Measurements from ENCODE around the gene GATA3.
"Not testable (repeated sequence)": the region's sequence is repeated elsewhere in the genome, so short reads cannot be mapped to it uniquely, and the experiment has no call there.

GATA3 gene

GRCh38 chr10:8017277-8017676 lies 37.2 kb upstream of the GATA3 start:
- TF ChIP-seq, protein P1, sequence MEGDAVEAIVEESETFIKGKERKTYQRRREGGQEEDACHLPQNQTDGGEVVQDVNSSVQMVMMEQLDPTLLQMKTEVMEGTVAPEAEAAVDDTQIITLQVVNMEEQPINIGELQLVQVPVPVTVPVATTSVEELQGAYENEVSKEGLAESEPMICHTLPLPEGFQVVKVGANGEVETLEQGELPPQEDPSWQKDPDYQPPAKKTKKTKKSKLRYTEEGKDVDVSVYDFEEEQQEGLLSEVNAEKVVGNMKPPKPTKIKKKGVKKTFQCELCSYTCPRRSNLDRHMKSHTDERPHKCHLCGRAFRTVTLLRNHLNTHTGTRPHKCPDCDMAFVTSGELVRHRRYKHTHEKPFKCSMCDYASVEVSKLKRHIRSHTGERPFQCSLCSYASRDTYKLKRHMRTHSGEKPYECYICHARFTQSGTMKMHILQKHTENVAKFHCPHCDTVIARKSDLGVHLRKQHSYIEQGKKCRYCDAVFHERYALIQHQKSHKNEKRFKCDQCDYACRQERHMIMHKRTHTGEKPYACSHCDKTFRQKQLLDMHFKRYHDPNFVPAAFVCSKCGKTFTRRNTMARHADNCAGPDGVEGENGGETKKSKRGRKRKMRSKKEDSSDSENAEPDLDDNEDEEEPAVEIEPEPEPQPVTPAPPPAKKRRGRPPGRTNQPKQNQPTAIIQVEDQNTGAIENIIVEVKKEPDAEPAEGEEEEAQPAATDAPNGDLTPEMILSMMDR (conservative IDR thresholded peaks at IDR 0.05; ENCODE audit: low read depth, low read length) = no peak

GRCh38 chr10:8023321-8023720 lies 31.2 kb upstream of the GATA3 start:
- no peak overlapping the region for H3K4me3 ChIP-seq (ENCODE audit: low read depth, low read length)
- no peak for DNase-seq (ENCODE audit: low read depth)
- TF ChIP-seq, protein P1 (conservative IDR thresholded peaks at IDR 0.05; ENCODE audit: low read depth, low read length) = no peak

More at GRCh38 chr10:8017277-8017676, 37.2 kb upstream of the GATA3 start:
- no peak overlapping the region for H3K4me3 ChIP-seq (ENCODE audit: low read depth, low read length)
- DNase-seq (ENCODE audit: low read depth) = peak; percentile 52

GRCh38 chr10:8023851-8024250 lies 30.6 kb upstream of the GATA3 start:
- TF ChIP-seq, protein P1 (conservative IDR thresholded peaks at IDR 0.05; ENCODE audit: low read depth, low read length) = no peak
- no peak overlapping the region for H3K4me3 ChIP-seq (ENCODE audit: low read depth, low read length)
- no peak for DNase-seq (ENCODE audit: low read depth)

GRCh38 chr10:8026349-8027259 lies 27.9 kb upstream of the GATA3 start:
- no peak for DNase-seq (ENCODE audit: low read depth)
- TF ChIP-seq, protein P1 (conservative IDR thresholded peaks at IDR 0.05; ENCODE audit: low read depth, low read length) = no peak
- no peak overlapping the region for H3K4me3 ChIP-seq (ENCODE audit: low read depth, low read length)

GRCh38 chr10:8031211-8031610 lies 23.3 kb upstream of the GATA3 start:
- not testable (repeated sequence) for H3K4me3 ChIP-seq (ENCODE audit: low read depth, low read length)

DNA sequence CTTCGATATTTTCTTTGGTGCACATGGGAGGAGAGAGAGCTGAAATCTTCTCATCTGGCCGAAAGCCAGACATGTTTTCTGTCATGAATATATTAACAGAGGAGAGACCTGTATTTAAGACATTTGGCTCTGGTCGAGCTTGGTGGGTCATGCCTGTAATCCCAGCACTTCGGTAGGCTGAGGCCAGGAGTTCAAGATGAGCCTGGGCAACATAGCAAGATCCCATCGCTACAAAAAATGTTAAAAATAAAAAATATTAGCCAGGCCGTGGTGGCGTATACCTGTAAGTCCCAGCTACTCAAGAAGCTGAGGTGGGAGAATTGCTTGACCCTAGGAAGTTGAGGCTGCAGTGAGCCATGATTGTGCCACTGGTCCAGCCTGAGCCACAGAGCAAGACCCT lies 21.9 kb upstream of the GATA3 start:
- DNase-seq (ENCODE audit: low read depth) = no peak
- TF ChIP-seq, protein P1 (conservative IDR thresholded peaks at IDR 0.05; ENCODE audit: low read depth, low read length) = no peak
- H3K4me3 ChIP-seq (ENCODE audit: low read depth, low read length) = no peak overlapping the region

More at GRCh38 chr10:8031211-8031610, 23.3 kb upstream of the GATA3 start:
- DNase-seq (ENCODE audit: low read depth) = not testable (repeated sequence)

DNA sequence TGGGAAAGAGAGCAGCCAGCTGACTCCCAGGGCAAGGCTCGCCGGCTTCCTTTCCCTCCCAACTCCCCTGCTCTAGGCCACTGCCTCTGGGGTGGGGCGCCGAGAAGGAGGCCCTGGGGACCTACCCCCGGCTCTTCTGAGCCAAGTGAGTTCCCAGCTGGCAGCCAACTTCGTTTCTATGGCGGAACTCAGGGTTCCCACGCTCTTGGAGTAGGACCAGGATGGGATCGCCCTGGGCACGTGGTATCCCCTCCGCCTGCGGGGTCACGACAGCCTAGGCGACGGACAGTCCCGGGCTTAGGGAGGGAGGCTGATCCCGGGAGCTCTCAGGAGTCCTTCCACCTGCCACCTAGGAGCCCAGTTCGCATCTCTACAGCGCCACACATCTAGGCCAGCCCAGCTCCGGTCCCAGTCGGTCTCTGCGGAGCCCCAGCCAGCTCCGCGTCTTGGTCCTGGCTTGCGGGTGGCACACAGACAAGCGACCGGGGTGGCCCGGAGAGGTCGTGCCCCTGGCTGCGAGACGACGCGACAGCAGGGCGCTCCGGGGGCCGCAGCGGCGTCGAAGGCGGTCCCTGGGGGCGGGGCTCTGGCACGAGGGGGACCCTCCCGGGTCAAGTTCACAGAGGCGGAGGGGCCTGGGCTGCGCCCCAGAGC lies 20.5 kb upstream of the GATA3 start:
- DNase-seq (ENCODE audit: low read depth) = no peak
- TF ChIP-seq, protein P1 (conservative IDR thresholded peaks at IDR 0.05; ENCODE audit: low read depth, low read length) = no peak

More for the DNA sequence above, 20.5 kb upstream of the GATA3 start:
- no peak overlapping the region for H3K4me3 ChIP-seq (ENCODE audit: low read depth, low read length)

Measured in choroid plexus epithelial cell (primary cell).